Calu3 (cell line): ENCODE measurements around the gene SDC1. TPM values are rescaled to one million over a fixed set of nuclear protein-coding genes. Genes with fewer than 3 reads are reported as not detected.

Experiments used
- BruUV-seq: library from RNA; stranded (reverse); fragments of 400-500 nt; replicated peaks from 2 replicates; lab custom pipeline; 2021; lab: Mats Ljungman, UMichigan
- CTCF ChIA-PET: fragments of 300-600 bp; sonication (Branson Sonifier 250); formaldehyde crosslinking; loops from one replicate; lab custom pipeline; 2022; ENCODE audit warnings: antibody characterized with exemption; lab: Charles Lee
- DNase-seq: peaks from one replicate; pipeline ENCODE4 v3.0.0; 2022
- H3K27ac Mint-ChIP-seq: one replicate; pipeline ENCODE4 v1.8.0; 2022; ENCODE audit warnings: mixed read lengths; ENCODE audit not compliant: unreplicated experiment
- H3K27me3 Mint-ChIP-seq: one replicate; pipeline ENCODE4 v1.8.0; 2022; ENCODE audit warnings: mixed read lengths; ENCODE audit not compliant: unreplicated experiment
- H3K36me3 Mint-ChIP-seq: one replicate; pipeline ENCODE4 v1.8.0; 2022; ENCODE audit warnings: mild to moderate bottlenecking, moderate library complexity, mixed read lengths; ENCODE audit not compliant: insufficient read depth, unreplicated experiment
- H3K4me1 Mint-ChIP-seq: one replicate; pipeline ENCODE4 v1.8.0; 2022; ENCODE audit warnings: mild to moderate bottlenecking, low read depth, mixed read lengths; ENCODE audit not compliant: unreplicated experiment
- H3K4me3 Mint-ChIP-seq: one replicate; pipeline ENCODE4 v1.8.0; 2022; ENCODE audit warnings: mild to moderate bottlenecking, low read depth, moderate library complexity, mixed read lengths; ENCODE audit not compliant: unreplicated experiment
- H3K9me3 Mint-ChIP-seq: one replicate; pipeline ENCODE4 v1.8.0; 2022; ENCODE audit warnings: low read depth, mixed read lengths; ENCODE audit not compliant: unreplicated experiment
- CTCF ChIP-seq: fragments of 200-600 bp; IDR thresholded peaks from one replicate; pipeline ENCODE4 v1.8.0; 2022; ENCODE audit warnings: antibody characterized with exemption; ENCODE audit not compliant: unreplicated experiment
- intact Hi-C: fragments of 100-400 bp; cut with micrococcal nuclease; formaldehyde crosslinking; loops from one replicate; pipeline ENCODE4 v1.10.0; 2022; ENCODE audit not compliant: unreplicated experiment
- total RNA-seq: library from RNA; stranded (reverse); gene quantifications from 2 replicates; pipeline ENCODE4 v1.2.3, GENCODE V29; 2022

Gene SDC1
- total RNA-seq, 1 experiment from 2014 or later, result 118 TPM

GRCh38 chr2:20217041-20217970 is 7.6 kb downstream of the SDC1 start:
- H3K4me1 Mint-ChIP-seq, result peaks cover 41% of the 10 kb centered on the region
- DNase-seq, result no peak
- CTCF ChIA-PET, result no interaction called here
- H3K9me3 Mint-ChIP-seq, result no peaks in the 10 kb centered on the region
- no peak overlapping the region for H3K27ac Mint-ChIP-seq
- BruUV-seq, result no TSS peak
- H3K4me3 Mint-ChIP-seq, result no peak overlapping the region
- H3K36me3 Mint-ChIP-seq, result peaks cover 26% of the 10 kb centered on the region
- intact Hi-C loops, result no loop called here
- H3K27me3 Mint-ChIP-seq, result no peaks in the 10 kb centered on the region
- no peak for TF ChIP-seq CTCF

DNA sequence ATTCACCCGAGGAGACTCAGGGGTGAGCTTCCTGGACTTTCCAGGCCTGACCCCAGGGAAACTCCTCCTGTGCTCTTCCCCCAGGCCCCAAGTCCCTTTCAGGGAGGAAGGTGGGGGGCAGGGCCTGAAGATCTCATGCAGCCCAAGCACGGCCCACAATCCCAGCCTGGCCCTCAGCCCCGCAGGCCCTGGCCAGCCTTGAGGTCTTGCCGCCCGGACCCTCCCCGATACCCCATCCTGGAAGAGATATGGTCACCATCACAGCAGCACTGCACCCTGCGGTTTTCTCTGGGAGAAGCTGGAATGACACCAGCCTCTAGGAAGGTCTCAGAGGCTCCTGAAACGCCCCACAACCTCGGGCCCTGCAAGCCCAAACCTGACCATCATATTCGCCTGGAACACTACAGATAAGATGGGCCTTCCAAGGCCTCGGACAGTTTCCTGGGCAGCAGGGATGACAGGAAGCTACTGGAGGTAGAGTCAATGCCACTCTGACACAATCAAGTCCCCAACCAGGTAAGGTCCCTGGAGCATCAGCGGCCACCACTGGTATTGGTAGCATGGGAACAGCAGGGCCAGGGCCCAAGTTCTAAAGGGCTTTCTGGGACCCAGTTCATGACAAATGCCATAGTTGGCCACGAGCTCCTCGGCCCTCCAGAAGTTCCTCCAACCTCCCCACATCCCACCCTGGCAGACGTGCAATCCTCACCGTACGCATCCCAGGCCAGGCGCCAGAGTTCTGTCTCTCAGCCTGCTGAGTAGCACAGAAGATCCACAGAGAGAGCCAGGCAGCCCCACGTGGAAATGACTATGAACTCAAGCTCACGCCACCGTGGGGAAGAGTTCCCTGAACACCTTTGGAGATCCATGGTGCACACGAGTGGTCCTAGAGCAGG is 8.6 kb downstream of the SDC1 start:
- no peak for DNase-seq
- H3K9me3 Mint-ChIP-seq, result no peaks in the 10 kb centered on the region
- TF ChIP-seq CTCF, result no peak
- H3K27me3 Mint-ChIP-seq, result no peaks in the 10 kb centered on the region
- CTCF ChIA-PET, result no interaction called here
- H3K36me3 Mint-ChIP-seq, result peaks cover 19% of the 10 kb centered on the region
- H3K27ac Mint-ChIP-seq, result no peak overlapping the region
- no peak overlapping the region for H3K4me3 Mint-ChIP-seq
- no TSS peak for BruUV-seq
- H3K4me1 Mint-ChIP-seq, result peaks cover 32% of the 10 kb centered on the region
- intact Hi-C loops, result no loop called here

DNA sequence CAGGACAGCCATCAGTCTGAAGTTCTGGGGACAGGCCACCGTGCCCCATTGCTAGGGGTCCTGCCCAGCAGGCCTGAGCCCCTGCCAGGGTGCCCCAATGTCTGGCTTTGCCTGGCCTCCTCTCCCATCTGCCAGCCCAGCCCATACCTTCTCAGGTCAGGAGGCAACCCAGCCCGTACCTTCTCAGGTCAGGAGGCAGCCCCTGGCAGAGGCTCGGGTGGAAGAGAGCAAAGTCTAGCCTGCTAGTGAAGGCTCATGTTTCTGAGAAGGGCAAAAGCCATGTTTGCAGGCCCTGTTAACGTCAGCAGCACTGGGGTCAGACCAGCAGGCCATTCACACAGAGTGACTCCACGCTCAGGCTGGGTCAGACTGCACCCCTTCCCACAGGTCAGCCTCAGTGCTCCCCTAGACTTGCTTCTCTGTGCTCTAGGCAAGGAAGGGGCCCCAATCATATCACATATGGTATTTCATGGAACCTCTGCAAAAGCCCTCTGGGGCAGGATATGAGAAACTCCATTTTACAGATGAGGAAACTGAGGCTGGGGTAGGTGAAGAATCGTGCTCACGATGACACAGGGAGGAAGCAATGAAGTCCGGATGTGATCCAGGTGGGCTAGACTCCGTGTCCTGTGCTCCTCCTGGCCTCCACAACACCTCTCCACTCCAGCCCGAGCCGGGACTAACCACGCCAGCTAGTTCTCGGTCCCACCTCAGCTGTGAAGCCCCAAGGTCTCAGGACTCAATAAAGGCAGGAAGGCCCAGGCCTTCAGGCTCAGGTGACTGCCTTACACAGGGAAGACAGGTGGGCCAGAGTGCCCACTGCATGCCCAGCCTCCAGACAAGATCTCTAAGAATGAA is 9.5 kb downstream of the SDC1 start:
- H3K4me1 Mint-ChIP-seq, result peaks cover 22% of the 10 kb centered on the region
- CTCF ChIA-PET, result interaction anchor here (0.6 to 1.3 kb wide), 2 partner anchors 8 to 17 kb away, joined by 3 to 5 read pairs; no protein-coding TSS in a partner anchor

More for the DNA sequence above, 9.5 kb downstream of the SDC1 start:
- intact Hi-C loops, result no loop called here
- Mint-ChIP-seq H3K27ac (peak overlapping the region; percentile 53), H3K4me3 (no peak overlapping the region), H3K9me3 (no peaks in the 10 kb centered on the region), H3K27me3 (no peaks in the 10 kb centered on the region), H3K36me3 (peaks cover 19% of the 10 kb centered on the region)
- BruUV-seq, result no TSS peak
- no peak for DNase-seq
- no peak for TF ChIP-seq CTCF
